Adrenal gland (tissue), 5 donors: ENCODE data around the gene ACADM.
"Not testable (repeated sequence)": the region's sequence is repeated elsewhere in the genome, so short reads cannot be mapped to it uniquely, and the experiment has no call there.

Experiments
- POLR2A ChIP-seq, 2 donors: fragments of 450-650 bp; IDR thresholded peaks; one replicate each; pipeline ENCODE4 v1.6.1; 2017; ENCODE audit warnings: antibody characterized with exemption in 2 of 2, mild to moderate bottlenecking in 2 of 2, moderate library complexity in 1 of 2
- TF ChIP-seq, protein P1 (sequence below), 6 experiments: fragments of 450-650 bp in 4 of 6; fragments of 200-600 bp in 2 of 6; sonication (generic) in 1 of 6; IDR thresholded peaks; 1 replicate in 5 of 6; 2 replicates in 1 of 6; pipeline versions ENCODE4 v1.5.1 to v1.8.0; 2016 to 2021; ENCODE audit warnings: antibody characterized with exemption in 6 of 6, mild to moderate bottlenecking in 2 of 6, moderate library complexity in 1 of 6
- donor health status: DM: no; HTN: no; CAD: no.

DNA sequence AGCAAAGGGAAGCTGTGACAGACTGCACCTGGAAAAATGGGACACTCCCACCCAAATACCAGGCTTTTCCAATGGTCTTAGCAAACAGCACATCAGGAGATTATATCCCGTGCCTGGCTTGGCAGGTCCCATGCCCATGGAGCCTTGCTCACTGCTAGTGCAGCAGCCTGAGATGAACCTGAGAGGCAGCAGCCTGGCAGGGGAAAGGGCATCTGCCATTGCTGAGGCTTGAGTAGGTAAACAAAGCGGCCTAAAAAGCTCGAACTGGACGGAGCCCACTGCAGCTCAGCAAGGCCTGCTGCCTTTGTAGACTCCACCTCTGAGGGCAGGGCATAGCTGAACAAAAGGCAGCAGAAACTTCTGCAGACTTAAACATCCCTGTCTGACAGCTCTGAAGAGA lies 53.3 kb downstream of the ACADM start:
- TF ChIP-seq, protein P1, sequence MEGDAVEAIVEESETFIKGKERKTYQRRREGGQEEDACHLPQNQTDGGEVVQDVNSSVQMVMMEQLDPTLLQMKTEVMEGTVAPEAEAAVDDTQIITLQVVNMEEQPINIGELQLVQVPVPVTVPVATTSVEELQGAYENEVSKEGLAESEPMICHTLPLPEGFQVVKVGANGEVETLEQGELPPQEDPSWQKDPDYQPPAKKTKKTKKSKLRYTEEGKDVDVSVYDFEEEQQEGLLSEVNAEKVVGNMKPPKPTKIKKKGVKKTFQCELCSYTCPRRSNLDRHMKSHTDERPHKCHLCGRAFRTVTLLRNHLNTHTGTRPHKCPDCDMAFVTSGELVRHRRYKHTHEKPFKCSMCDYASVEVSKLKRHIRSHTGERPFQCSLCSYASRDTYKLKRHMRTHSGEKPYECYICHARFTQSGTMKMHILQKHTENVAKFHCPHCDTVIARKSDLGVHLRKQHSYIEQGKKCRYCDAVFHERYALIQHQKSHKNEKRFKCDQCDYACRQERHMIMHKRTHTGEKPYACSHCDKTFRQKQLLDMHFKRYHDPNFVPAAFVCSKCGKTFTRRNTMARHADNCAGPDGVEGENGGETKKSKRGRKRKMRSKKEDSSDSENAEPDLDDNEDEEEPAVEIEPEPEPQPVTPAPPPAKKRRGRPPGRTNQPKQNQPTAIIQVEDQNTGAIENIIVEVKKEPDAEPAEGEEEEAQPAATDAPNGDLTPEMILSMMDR (IDR thresholded peaks at IDR 0.05), result not testable (repeated sequence)
- TF ChIP-seq POLR2A (IDR thresholded peaks at IDR 0.05), result not testable (repeated sequence)
